NCI-H748 (cell line): ENCODE data around the gene ZNF579.
"Not testable (repeated sequence)": the region's sequence is repeated elsewhere in the genome, so short reads cannot be mapped to it uniquely, and the experiment has no call there.

Experiments used
- DNase-seq: peaks from one replicate; lab custom pipeline; 2025; ENCODE audit not compliant: unreplicated experiment; lab: John Stamatoyannopoulos, UW

ZNF579 gene

GRCh38 chr19:55541091-55541490 is 39.6 kb downstream of the ZNF579 start:
- no peak for DNase-seq

DNA sequence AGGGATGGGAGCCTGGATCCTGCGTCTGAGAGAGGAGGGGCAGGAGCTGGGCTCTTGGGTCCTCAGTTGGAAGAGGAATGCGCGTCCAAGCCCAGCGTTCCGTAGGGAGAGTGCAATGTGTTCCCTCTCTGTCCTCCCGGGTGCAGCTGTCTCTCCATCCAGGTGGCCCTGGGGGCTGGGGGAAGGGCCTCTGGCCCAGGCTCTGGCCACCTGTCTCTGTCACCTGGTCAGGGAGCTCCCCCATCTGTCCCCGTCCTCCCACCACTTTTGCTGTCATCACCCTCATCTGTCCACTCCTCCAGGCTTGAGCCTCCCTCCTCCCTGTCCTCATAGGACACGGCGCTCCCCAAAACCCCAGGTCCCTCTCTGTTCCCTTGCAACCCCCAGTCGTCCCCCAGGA is 40.0 kb downstream of the ZNF579 start:
- DNase-seq = peak; percentile 23

- DNase-seq = no peak
Measured at GRCh38 chr19:55539090-55539984, 41.3 kb downstream of the ZNF579 start.

GRCh38 chr19:55538132-55538531 is 42.5 kb downstream of the ZNF579 start:
- no peak for DNase-seq

GRCh38 chr19:55537741-55538111 is 42.9 kb downstream of the ZNF579 start:
- no peak for DNase-seq

- no peak for DNase-seq
Measured at GRCh38 chr19:55536951-55537740, 43.5 kb downstream of the ZNF579 start, which contains the start of gene SBK2. TSS of gene SBK2 (minus strand) at chr19:55537133. CDS start at chr19:55536294, 839 bp downstream.

GRCh38 chr19:55536366-55536765 is 44.3 kb downstream of the ZNF579 start:
- no peak for DNase-seq

- no peak for DNase-seq
Measured at GRCh38 chr19:55535965-55536350, 44.7 kb downstream of the ZNF579 start.

GRCh38 chr19:55535173-55535964 is 45.3 kb downstream of the ZNF579 start:
- DNase-seq = no peak

GRCh38 chr19:55534280-55534679 is 46.4 kb downstream of the ZNF579 start:
- not testable (repeated sequence) for DNase-seq

GRCh38 chr19:55530996-55531395 is 49.7 kb downstream of the ZNF579 start:
- DNase-seq = no peak

- DNase-seq = no peak
Measured at GRCh38 chr19:55529636-55530234, 50.9 kb downstream of the ZNF579 start.

DNA sequence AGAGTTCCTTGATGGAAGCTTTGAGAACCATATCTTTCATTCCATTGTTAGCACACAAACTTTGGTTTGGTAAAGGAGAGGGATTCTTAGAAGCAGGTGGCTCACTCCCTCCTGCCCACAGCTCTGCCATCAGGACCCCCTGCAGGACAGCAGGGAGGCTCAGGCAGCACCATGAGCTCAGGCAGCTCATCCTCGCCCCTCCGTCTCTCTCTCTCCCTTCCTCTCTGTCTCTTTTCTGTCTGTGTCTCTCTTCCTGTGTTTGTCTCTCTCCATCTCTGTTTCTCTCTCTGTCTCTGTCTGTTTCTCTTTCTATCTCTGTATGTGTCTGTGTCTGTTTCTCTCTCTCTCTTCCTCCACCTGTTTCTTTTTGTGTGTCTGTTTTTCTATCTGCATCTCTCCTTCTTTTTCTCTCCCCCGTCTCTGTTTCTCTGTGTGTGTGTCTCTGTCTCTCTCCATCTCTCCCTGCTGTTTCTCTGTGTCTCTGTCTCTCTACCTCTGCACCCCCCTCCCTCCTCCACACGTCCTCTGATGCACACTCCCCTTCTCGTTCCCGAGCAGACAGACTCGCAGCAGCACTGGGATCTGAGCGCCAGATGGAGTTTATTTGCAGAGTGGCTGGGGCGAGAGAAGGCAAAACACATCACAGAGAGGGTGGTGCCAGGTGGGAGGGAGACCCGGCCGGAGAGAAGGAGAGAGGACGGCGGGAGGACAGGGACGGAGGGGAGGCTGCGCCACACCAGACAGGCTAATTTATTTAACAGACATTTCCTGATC is 52.4 kb downstream of the ZNF579 start:
- DNase-seq = peak; percentile 84

DNA sequence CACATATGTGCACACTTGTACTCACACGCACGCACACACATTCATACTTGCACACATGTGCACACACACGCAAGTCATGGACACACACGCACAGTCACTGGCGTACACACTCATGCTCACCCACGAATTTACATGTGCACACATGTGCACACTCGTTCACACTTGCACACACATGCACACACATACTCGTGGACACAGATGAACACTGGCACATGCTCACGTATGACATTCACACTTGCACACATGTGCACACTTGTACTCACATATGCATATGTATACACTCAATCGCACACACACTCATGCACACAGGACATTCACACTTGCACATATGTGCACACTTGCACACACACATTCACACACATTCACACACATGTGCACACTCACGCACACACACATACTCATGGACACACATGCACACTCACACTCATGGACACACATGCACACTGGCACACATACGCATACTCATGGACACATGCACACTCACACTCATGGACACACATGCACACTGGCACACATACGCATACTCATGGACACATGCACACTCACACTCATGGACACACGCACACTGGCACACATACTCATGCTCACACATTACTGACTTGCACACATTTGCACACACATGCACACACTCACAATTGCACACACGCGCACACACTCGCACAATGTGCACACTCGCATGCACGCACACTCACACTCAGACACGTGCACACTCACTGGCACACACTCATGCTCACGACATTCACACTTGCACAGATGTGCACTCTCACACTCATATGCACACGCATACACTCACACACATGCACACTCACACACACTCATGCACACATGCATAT is 53.2 kb downstream of the ZNF579 start:
- DNase-seq = no peak
